Hepatocyte (in vitro differentiated cells): ENCODE data around the gene IL1RN.

ENCODE experiments used
- CTCF ChIP-seq: fragments of 200-600 bp; sonication (generic); IDR thresholded peaks from 2 replicates; pipeline ENCODE4 v1.5.1; 2016; ENCODE audit warnings: antibody characterized with exemption, mild to moderate bottlenecking; ENCODE audit not compliant: poor library complexity
- EZH2 ChIP-seq: fragments of 200-600 bp; sonication (generic); IDR thresholded peaks from 2 replicates; pipeline ENCODE4 v1.6.1; 2016; ENCODE audit warnings: antibody characterized with exemption, mild to moderate bottlenecking, borderline replicate concordance
- EZH2phosphoT487 ChIP-seq: fragments of 200-600 bp; sonication (generic); IDR thresholded peaks from one replicate; pipeline ENCODE4 v1.6.1; 2018; ENCODE audit warnings: antibody characterized with exemption, mild to moderate bottlenecking, low read depth, moderate library complexity; ENCODE audit not compliant: unreplicated experiment, severe bottlenecking

GRCh38 chr2:113126845-113127645 is at the start of gene IL1RN:
- TF ChIP-seq CTCF, result no peak
- TF ChIP-seq EZH2, result no peak
- TF ChIP-seq EZH2phosphoT487, result no peak
